Transverse colon (tissue), 4 donors: ENCODE results near the gene FCHO2. TPM values are rescaled to one million over a fixed set of nuclear protein-coding genes. Genes with fewer than 3 reads are reported as not detected.

Experiments
- DNase-seq: peaks from one replicate; pipeline ENCODE4 v3.0.0-alpha.2; 2019
- H3K27ac ChIP-seq, 4 donors: fragments of 200-600 bp; sonication (generic); 2 replicates each; pipeline ENCODE4 v1.5.1; 2016 to 2018; ENCODE audit warnings: inconsistent platforms in 4 of 4
- H3K27me3 ChIP-seq: fragments of 200-600 bp; sonication (generic); 2 replicates; pipeline ENCODE4 v1.5.1; 2017; ENCODE audit warnings: inconsistent platforms
- H3K36me3 ChIP-seq, 4 donors: fragments of 200-600 bp; sonication (generic); 2 replicates each; pipeline ENCODE4 v1.5.1; 2017 to 2019; ENCODE audit warnings: inconsistent platforms in 4 of 4
- H3K4me1 ChIP-seq, 4 donors: fragments of 200-600 bp; sonication (generic); 2 replicates each; pipeline ENCODE4 v1.5.1; 2017 to 2020; ENCODE audit warnings: inconsistent platforms in 4 of 4
- H3K4me3 ChIP-seq, 4 donors: fragments of 200-600 bp; sonication (generic); 1 replicate in 1 of 4; 2 replicates in 3 of 4; pipeline versions ENCODE4 v1.5.1 to v1.6.1; 2017 to 2019; ENCODE audit warnings: inconsistent platforms in 4 of 4
- H3K9me3 ChIP-seq, 2 donors: fragments of 200-600 bp; sonication (generic); 2 replicates each; pipeline ENCODE4 v1.5.1; 2017 to 2019; ENCODE audit warnings: inconsistent platforms in 2 of 2
- EP300 ChIP-seq: sonication (generic); formaldehyde crosslinking; IDR thresholded peaks from one replicate; pipeline ENCODE4 v1.6.1; 2017; ENCODE audit warnings: antibody characterized with exemption, low read depth
- POLR2A ChIP-seq: fragments of 450-650 bp; IDR thresholded peaks from one replicate; pipeline ENCODE4 v1.6.1; 2016; ENCODE audit warnings: antibody characterized with exemption, mild to moderate bottlenecking, moderate library complexity
- POLR2AphosphoS5 ChIP-seq, 3 donors: sonication (generic); formaldehyde crosslinking; IDR thresholded peaks; one replicate each; pipeline ENCODE4 v1.6.1; 2016; ENCODE audit warnings: antibody characterized with exemption in 3 of 3
- WGBS, 2 donors: methylation state at CpG; one replicate each; pipeline ENCODE4 v1.1.5; 2018; ENCODE audit warnings: low coverage in 1 of 2; 5-methylcytosine and 5-hydroxymethylcytosine counted together
- in situ Hi-C, 4 donors: fragments of 200-750 bp; cut with MboI; loops; one replicate each; pipeline versions ENCODE4 v1.15.0 to v1.15.1; 2017; ENCODE audit warnings: low sequenced_read_pairs in 3 of 4, low pct_ligation_motif_present in 1 of 4, low pct_unique_long_range_greater_than_20kb in 1 of 4
- intact Hi-C: fragments of 100-400 bp; cut with DNase I; formaldehyde crosslinking; loops from one replicate; pipeline ENCODE4 v1.15.1; 2023; ENCODE audit warnings: low total_unique reads
- total RNA-seq, 4 donors: library from RNA; depleted of rRNA; stranded (reverse); fragments of >200 nt; gene quantifications; one replicate each; pipeline ENCODE4 v1.1.0, GENCODE V29; 2016
- TF ChIP-seq, protein P1 (sequence below), 5 experiments: fragments of 200-600 bp in 3 of 5; fragments of 450-650 bp in 2 of 5; sonication (generic) in 3 of 5; IDR thresholded peaks; 1 replicate in 2 of 5; 2 replicates in 3 of 5; pipeline ENCODE4 v1.5.1; 2016 to 2017; ENCODE audit warnings: antibody characterized with exemption in 5 of 5, inconsistent platforms in 3 of 5, mild to moderate bottlenecking in 2 of 5, moderate library complexity in 1 of 5

FCHO2 gene
- total RNA-seq, 4 donors from 2014 or later = 25.8 to 45.4 (median 29.2) TPM

DNA sequence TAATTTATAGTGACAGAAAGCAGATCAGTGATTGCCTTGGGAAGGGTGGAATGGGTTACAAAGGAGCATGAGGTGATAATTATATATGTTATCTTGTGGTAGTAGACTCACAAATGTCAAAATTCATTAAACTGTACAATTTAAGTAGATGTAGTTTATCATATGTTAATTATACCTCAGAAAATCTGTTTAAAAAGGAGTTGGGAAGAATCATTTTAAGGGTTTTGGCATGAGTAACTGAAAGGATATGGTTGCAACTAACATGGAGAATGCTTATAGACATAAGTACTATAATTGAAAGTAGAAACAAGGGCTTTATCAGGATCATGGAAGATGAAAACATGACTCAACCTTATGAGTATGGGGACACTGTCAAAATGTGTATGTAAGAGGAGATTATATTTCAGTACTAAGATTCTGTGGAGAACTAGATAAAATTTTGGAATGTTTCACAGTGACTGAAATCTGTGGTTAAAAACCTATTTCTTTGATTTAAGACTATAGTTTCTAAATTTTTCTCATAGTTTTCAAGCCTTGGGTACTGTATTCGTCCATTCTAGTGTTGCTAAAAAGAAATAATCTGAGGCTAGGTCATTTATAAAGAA, 73.3 kb downstream of the FCHO2 start:
- TF ChIP-seq POLR2A = no peak
- no peak for TF ChIP-seq EP300
- TF ChIP-seq, protein P1, sequence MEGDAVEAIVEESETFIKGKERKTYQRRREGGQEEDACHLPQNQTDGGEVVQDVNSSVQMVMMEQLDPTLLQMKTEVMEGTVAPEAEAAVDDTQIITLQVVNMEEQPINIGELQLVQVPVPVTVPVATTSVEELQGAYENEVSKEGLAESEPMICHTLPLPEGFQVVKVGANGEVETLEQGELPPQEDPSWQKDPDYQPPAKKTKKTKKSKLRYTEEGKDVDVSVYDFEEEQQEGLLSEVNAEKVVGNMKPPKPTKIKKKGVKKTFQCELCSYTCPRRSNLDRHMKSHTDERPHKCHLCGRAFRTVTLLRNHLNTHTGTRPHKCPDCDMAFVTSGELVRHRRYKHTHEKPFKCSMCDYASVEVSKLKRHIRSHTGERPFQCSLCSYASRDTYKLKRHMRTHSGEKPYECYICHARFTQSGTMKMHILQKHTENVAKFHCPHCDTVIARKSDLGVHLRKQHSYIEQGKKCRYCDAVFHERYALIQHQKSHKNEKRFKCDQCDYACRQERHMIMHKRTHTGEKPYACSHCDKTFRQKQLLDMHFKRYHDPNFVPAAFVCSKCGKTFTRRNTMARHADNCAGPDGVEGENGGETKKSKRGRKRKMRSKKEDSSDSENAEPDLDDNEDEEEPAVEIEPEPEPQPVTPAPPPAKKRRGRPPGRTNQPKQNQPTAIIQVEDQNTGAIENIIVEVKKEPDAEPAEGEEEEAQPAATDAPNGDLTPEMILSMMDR (IDR thresholded peaks at IDR 0.05) = no peak
- no peak for TF ChIP-seq POLR2AphosphoS5 (IDR thresholded peaks at IDR 0.05)
- no peak for DNase-seq
- H3K4me3 ChIP-seq = no peak overlapping the region
- in situ Hi-C loops = no loop called here
- H3K36me3 ChIP-seq = peaks cover 0 to 8% (median 4%) of the 10 kb centered on the region in 4 donors
- H3K27ac ChIP-seq = no peak overlapping the region
- no peaks in the 10 kb centered on the region for H3K9me3 ChIP-seq
- WGBS, 2 donors = 79 to 85% methylated on average over 1 of the region's 1 CpG
- peaks cover 0 to 5% (median 0%) of the 10 kb centered on the region in 4 donors for H3K4me1 ChIP-seq
- intact Hi-C loops = no loop called here
- no peaks in the 10 kb centered on the region for H3K27me3 ChIP-seq

GRCh38 chr5:73030531-73030930, 74.7 kb downstream of the FCHO2 start:
- DNase-seq = no peak
- Histone ChIP-seq H3K9me3 (no peaks in the 10 kb centered on the region), H3K4me1 (peaks cover 0 to 5% (median 0%) of the 10 kb centered on the region in 4 donors), H3K27ac (no peak overlapping the region), H3K27me3 (no peaks in the 10 kb centered on the region), H3K4me3 (no peak overlapping the region), H3K36me3 (peaks cover 0 to 7% (median 3%) of the 10 kb centered on the region in 4 donors)
- intact Hi-C loops (no loop called here), in situ Hi-C loops (no loop called here)
- WGBS, 2 donors = 86% methylated on average over 1 of the region's 1 CpG; no CpG with 5 or more reads in 1 of the 2 donors
- no peak for TF ChIP-seq POLR2AphosphoS5 (IDR thresholded peaks at IDR 0.05)
- TF ChIP-seq EP300 = no peak
- no peak for TF ChIP-seq POLR2A
- TF ChIP-seq, protein P1 (IDR thresholded peaks at IDR 0.05) = no peak

DNA sequence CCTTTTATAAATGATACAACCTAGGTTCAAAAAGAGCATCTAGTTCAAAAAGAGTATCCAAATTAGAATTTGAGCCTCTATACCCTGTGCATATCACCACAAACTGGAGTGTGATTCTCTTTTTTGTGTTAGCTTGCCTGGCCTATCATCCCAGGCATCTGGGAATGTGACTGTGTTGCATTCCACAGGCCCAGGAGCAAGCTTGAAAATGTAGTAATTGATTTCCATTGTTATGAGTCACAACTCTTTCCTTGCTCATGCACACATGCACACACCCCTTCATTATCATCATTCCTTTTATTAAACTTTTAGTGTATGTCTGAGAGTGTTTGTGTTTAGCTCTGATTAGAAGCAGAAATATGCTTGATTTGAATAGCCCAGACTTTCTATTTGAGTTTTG, 75.2 kb downstream of the FCHO2 start:
- DNase-seq = no peak
- Histone ChIP-seq H3K27ac (no peak overlapping the region), H3K36me3 (peaks cover 0 to 7% (median under 1%) of the 10 kb centered on the region in 4 donors), H3K4me1 (peaks cover 0 to 5% (median 0%) of the 10 kb centered on the region in 4 donors), H3K9me3 (no peaks in the 10 kb centered on the region), H3K4me3 (no peak overlapping the region), H3K27me3 (no peaks in the 10 kb centered on the region)
- in situ Hi-C loops (no loop called here), intact Hi-C loops (no loop called here)
- TF ChIP-seq EP300 = no peak
- no peak for TF ChIP-seq POLR2A
- TF ChIP-seq POLR2AphosphoS5 (IDR thresholded peaks at IDR 0.05) = no peak
- TF ChIP-seq, protein P1 (IDR thresholded peaks at IDR 0.05) = no peak

DNA sequence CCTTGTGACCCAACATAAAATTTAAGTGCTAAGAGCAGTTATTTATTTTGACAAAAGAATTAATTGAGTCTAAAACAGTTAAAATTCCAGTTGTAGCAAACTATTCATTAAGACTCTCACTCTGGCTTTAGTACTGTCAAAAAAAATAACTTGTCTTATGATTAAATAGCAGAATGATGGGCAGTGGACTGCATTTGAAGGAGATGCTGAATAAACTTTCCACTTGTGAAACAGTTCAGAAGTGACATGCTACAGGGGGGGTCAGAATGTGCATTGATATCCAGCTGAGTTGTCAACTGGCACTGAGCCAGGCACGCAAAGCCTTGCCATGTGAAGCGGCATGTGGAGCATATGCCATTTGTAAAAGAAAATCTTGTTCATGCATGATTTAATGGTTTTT, 76.0 kb downstream of the FCHO2 start:
- WGBS, 2 donors = 60 to 77% methylated on average over 1 to 2 of the region's 2 CpGs
- H3K27ac ChIP-seq = no peak overlapping the region
- no peak overlapping the region for H3K4me3 ChIP-seq
- no peaks in the 10 kb centered on the region for H3K27me3 ChIP-seq
- in situ Hi-C loops (no loop called here), intact Hi-C loops (no loop called here)
- peaks cover 0 to 5% (median 0%) of the 10 kb centered on the region in 4 donors for H3K4me1 ChIP-seq
- no peak for DNase-seq
- H3K36me3 ChIP-seq = peaks cover 0 to 8% (median 0%) of the 10 kb centered on the region in 4 donors
- no peaks in the 10 kb centered on the region for H3K9me3 ChIP-seq
- TF ChIP-seq, protein P1 (IDR thresholded peaks at IDR 0.05) = no peak
- no peak for TF ChIP-seq POLR2A
- no peak for TF ChIP-seq POLR2AphosphoS5 (IDR thresholded peaks at IDR 0.05)
- TF ChIP-seq EP300 = no peak
